Type B pancreatic cell (in vitro differentiated cells): ENCODE measurements around the gene CAMTA1. TPM values are rescaled to one million over a fixed set of nuclear protein-coding genes. Genes with fewer than 3 reads are reported as not detected.

Experiments
- DNase-seq: peaks from one replicate; pipeline ENCODE4 v3.0.0; 2021; ENCODE audit warnings: mixed read lengths; ENCODE audit not compliant: unreplicated experiment; ENCODE audit errors: extremely low spot score
- H3K27ac Mint-ChIP-seq: 2 replicates; pipeline ENCODE4 v1.8.0; 2021; ENCODE audit warnings: mild to moderate bottlenecking, mixed read lengths
- H3K27me3 Mint-ChIP-seq: 2 replicates; pipeline ENCODE4 v1.8.0; 2021; ENCODE audit warnings: mixed read lengths
- H3K36me3 Mint-ChIP-seq: 2 replicates; pipeline ENCODE4 v1.8.0; 2021; ENCODE audit warnings: mixed read lengths
- H3K4me1 Mint-ChIP-seq: one replicate; pipeline ENCODE4 v1.8.0; 2021; ENCODE audit warnings: mixed read lengths; ENCODE audit not compliant: unreplicated experiment
- H3K4me3 Mint-ChIP-seq: 2 replicates; pipeline ENCODE4 v1.8.0; 2021; ENCODE audit warnings: mild to moderate bottlenecking, mixed read lengths
- H3K9me3 Mint-ChIP-seq: 2 replicates; pipeline ENCODE4 v1.8.0; 2021; ENCODE audit warnings: mixed read lengths
- CTCF ChIP-seq: fragments of 200-600 bp; sonication (generic); conservative IDR thresholded peaks from 2 replicates; pipeline ENCODE4 v1.5.0; 2021; ENCODE audit warnings: antibody characterized with exemption, mild to moderate bottlenecking
- total RNA-seq: library from RNA; stranded (reverse); gene quantifications from 2 replicates; pipeline ENCODE4 v1.2.1, GENCODE V29; 2021; ENCODE audit warnings: low replicate concordance

The CAMTA1 gene
- total RNA-seq, 1 donor from 2014 or later, result 82.5 TPM

GRCh38 chr1:6822530-6823359, 37.5 kb downstream of the CAMTA1 start:
- TF ChIP-seq CTCF, result no peak
- Mint-ChIP-seq H3K27ac (peak overlapping the region; percentile 78), H3K9me3 (no peaks in the 10 kb centered on the region), H3K4me1 (peaks cover 32% of the 10 kb centered on the region), H3K4me3 (peak overlapping the region; percentile 70), H3K27me3 (no peaks in the 10 kb centered on the region), H3K36me3 (peaks cover 13% of the 10 kb centered on the region)
- DNase-seq, result no peak

GRCh38 chr1:6823793-6824192, 38.5 kb downstream of the CAMTA1 start:
- Mint-ChIP-seq H3K9me3 (no peaks in the 10 kb centered on the region), H3K27me3 (no peaks in the 10 kb centered on the region), H3K36me3 (peaks cover 17% of the 10 kb centered on the region), H3K27ac (no peak overlapping the region), H3K4me3 (no peak overlapping the region), H3K4me1 (peaks cover 32% of the 10 kb centered on the region)
- TF ChIP-seq CTCF, result no peak
- DNase-seq, result no peak

- H3K4me1 Mint-ChIP-seq, result peaks cover 25% of the 10 kb centered on the region
- H3K9me3 Mint-ChIP-seq, result peaks cover 5% of the 10 kb centered on the region
- no peak for DNase-seq
- no peak overlapping the region for H3K4me3 Mint-ChIP-seq
- H3K27ac Mint-ChIP-seq, result no peak overlapping the region
- no peak for TF ChIP-seq CTCF
- peaks cover 23% of the 10 kb centered on the region for H3K36me3 Mint-ChIP-seq
- no peaks in the 10 kb centered on the region for H3K27me3 Mint-ChIP-seq
Measured at GRCh38 chr1:6824665-6825368, 39.6 kb downstream of the CAMTA1 start.

- H3K9me3 Mint-ChIP-seq, result peaks cover 5% of the 10 kb centered on the region
- no peaks in the 10 kb centered on the region for H3K27me3 Mint-ChIP-seq
- no peak for TF ChIP-seq CTCF
- H3K4me3 Mint-ChIP-seq, result no peak overlapping the region
- peaks cover 16% of the 10 kb centered on the region for H3K4me1 Mint-ChIP-seq
- peaks cover 20% of the 10 kb centered on the region for H3K36me3 Mint-ChIP-seq
- no peak overlapping the region for H3K27ac Mint-ChIP-seq
- no peak for DNase-seq
Measured at GRCh38 chr1:6825828-6826227, 40.6 kb downstream of the CAMTA1 start.

- no peak for TF ChIP-seq CTCF
- H3K4me3 Mint-ChIP-seq, result no peak overlapping the region
- H3K27ac Mint-ChIP-seq, result no peak overlapping the region
- no peak for DNase-seq
- no peaks in the 10 kb centered on the region for H3K27me3 Mint-ChIP-seq
- H3K4me1 Mint-ChIP-seq, result peaks cover 18% of the 10 kb centered on the region
- H3K9me3 Mint-ChIP-seq, result peaks cover 5% of the 10 kb centered on the region
- peaks cover 19% of the 10 kb centered on the region for H3K36me3 Mint-ChIP-seq
Measured at GRCh38 chr1:6827079-6827478, 41.8 kb downstream of the CAMTA1 start.
